Body of pancreas (tissue), 4 donors: Measurements from ENCODE around the gene SIK3.

Experiments used
- POLR2A ChIP-seq, 3 donors: fragments of 450-650 bp; IDR thresholded peaks; one replicate each; pipeline ENCODE4 v1.6.1; 2016; ENCODE audit warnings: antibody characterized with exemption in 3 of 3, mild to moderate bottlenecking in 2 of 3
- TF ChIP-seq, protein P1 (sequence below), 7 experiments: fragments of 450-650 bp in 4 of 7; fragments of 200-600 bp in 3 of 7; sonication (generic) in 3 of 7; IDR thresholded peaks; one replicate each; pipeline ENCODE4 v1.5.1; 2016 to 2019; ENCODE audit warnings: antibody characterized with exemption in 7 of 7

DNA sequence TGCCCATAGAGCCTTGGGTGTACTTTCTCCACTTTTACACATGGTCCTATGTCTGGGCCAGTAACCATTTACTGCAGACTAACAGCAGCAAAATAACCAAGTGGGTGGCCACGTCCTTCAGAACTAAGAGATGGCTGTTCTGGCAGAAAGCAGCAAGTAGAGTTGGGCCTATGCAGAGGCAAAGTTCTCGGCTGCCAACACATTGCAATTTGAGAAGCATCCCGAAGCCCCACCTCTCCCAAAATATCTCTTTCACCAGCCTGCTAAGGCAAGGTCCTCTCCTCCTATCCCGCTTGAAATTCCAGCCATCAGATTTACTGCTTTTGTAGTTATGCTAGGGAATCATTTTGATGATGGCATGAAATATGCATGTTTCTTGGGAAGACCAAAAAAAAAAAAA is 142.3 kb downstream of the SIK3 start:
- TF ChIP-seq, protein P1, sequence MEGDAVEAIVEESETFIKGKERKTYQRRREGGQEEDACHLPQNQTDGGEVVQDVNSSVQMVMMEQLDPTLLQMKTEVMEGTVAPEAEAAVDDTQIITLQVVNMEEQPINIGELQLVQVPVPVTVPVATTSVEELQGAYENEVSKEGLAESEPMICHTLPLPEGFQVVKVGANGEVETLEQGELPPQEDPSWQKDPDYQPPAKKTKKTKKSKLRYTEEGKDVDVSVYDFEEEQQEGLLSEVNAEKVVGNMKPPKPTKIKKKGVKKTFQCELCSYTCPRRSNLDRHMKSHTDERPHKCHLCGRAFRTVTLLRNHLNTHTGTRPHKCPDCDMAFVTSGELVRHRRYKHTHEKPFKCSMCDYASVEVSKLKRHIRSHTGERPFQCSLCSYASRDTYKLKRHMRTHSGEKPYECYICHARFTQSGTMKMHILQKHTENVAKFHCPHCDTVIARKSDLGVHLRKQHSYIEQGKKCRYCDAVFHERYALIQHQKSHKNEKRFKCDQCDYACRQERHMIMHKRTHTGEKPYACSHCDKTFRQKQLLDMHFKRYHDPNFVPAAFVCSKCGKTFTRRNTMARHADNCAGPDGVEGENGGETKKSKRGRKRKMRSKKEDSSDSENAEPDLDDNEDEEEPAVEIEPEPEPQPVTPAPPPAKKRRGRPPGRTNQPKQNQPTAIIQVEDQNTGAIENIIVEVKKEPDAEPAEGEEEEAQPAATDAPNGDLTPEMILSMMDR (IDR thresholded peaks at IDR 0.05) = no peak
- TF ChIP-seq POLR2A (IDR thresholded peaks at IDR 0.05) = no peak
